Measurements from ENCODE around the gene FHDC1. TPM values are rescaled to one million over a fixed set of nuclear protein-coding genes. Genes with fewer than 3 reads are reported as not detected.

The FHDC1 gene
- total RNA-seq, 1 donor from 2014 or later = 1.5 TPM

GRCh38 chr4:152999346-153000075, 63.4 kb downstream of the FHDC1 start:
- Histone ChIP-seq H4K20me1 (ENCODE audit: insufficient read depth, low read length) (no peaks in the 10 kb centered on the region), H3K9ac (ENCODE audit: low read length) (no peak overlapping the region), H3K27me3 (ENCODE audit: insufficient read depth, low read length) (no peaks in the 10 kb centered on the region), H3K4me3 (ENCODE audit: insufficient read depth, low read depth, low read length) (no peak overlapping the region), H3K4me1 (ENCODE audit: insufficient read depth, low read length) (no peaks in the 10 kb centered on the region), H3K4me2 (ENCODE audit: low read length) (no peak overlapping the region), H2AFZ (ENCODE audit: low read depth, low read length) (no peak overlapping the region), H3K79me2 (ENCODE audit: insufficient read depth, low read length) (no peaks in the 10 kb centered on the region), H3K9me3 (ENCODE audit: insufficient read depth, low read depth, low read length) (no peaks in the 10 kb centered on the region), H3K36me3 (ENCODE audit: insufficient read depth, low read length) (no peaks in the 10 kb centered on the region), H3K27ac (ENCODE audit: low read depth, low read length) (no peak overlapping the region)
- Mint-ChIP-seq H3K4me1 (ENCODE audit: low read depth, unreplicated experiment) (peaks cover 11% of the 10 kb centered on the region), H3K27me3 (ENCODE audit: low read depth, unreplicated experiment) (peaks cover 27% of the 10 kb centered on the region), H3K27ac (ENCODE audit: unreplicated experiment) (peak overlapping the region; percentile 41), H3K9me3 (ENCODE audit: unreplicated experiment) (peaks cover 2% of the 10 kb centered on the region), H3K36me3 (ENCODE audit: low read depth, unreplicated experiment) (no peaks in the 10 kb centered on the region), H3K4me3 (ENCODE audit: unreplicated experiment) (no peak overlapping the region)
- TF ChIP-seq EZH2 (IDR thresholded peaks at IDR 0.05; ENCODE audit: insufficient read depth, low read length) = no peak
- no peak for TF ChIP-seq CTCF (IDR thresholded peaks at IDR 0.05; ENCODE audit: insufficient read depth, low read depth, low read length)
- no peak for FAIRE-seq
- DNase-seq (ENCODE audit: low read depth) = no peak

DNA sequence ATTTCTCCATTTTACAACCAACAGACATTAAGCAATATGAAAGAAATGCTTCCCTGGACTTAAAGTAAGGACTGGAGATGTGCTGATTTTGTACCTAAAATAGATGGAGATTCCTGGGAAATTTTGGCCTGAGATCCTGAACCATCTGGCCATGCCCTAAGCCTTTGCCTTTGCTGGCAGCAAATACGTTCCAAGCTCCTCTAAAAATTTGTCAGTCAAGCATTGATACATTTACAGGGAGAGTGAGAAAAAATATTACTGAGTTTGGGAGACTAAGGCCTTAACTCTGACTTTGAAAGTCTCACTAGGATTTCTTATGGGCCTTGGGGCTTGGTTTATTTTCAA, 63.9 kb downstream of the FHDC1 start:
- Mint-ChIP-seq H3K27me3 (ENCODE audit: low read depth, unreplicated experiment) (peaks cover 30% of the 10 kb centered on the region), H3K4me3 (ENCODE audit: unreplicated experiment) (no peak overlapping the region), H3K4me1 (ENCODE audit: low read depth, unreplicated experiment) (peaks cover 11% of the 10 kb centered on the region), H3K27ac (ENCODE audit: unreplicated experiment) (no peak overlapping the region), H3K36me3 (ENCODE audit: low read depth, unreplicated experiment) (no peaks in the 10 kb centered on the region), H3K9me3 (ENCODE audit: unreplicated experiment) (no peaks in the 10 kb centered on the region)
- Histone ChIP-seq H3K27ac (ENCODE audit: low read depth, low read length) (no peak overlapping the region), H3K9me3 (ENCODE audit: insufficient read depth, low read depth, low read length) (no peaks in the 10 kb centered on the region), H3K79me2 (ENCODE audit: insufficient read depth, low read length) (no peaks in the 10 kb centered on the region), H3K27me3 (ENCODE audit: insufficient read depth, low read length) (no peaks in the 10 kb centered on the region), H3K4me3 (ENCODE audit: insufficient read depth, low read depth, low read length) (no peak overlapping the region), H3K4me2 (ENCODE audit: low read length) (no peak overlapping the region), H3K36me3 (ENCODE audit: insufficient read depth, low read length) (no peaks in the 10 kb centered on the region), H3K4me1 (ENCODE audit: insufficient read depth, low read length) (no peaks in the 10 kb centered on the region), H4K20me1 (ENCODE audit: insufficient read depth, low read length) (no peaks in the 10 kb centered on the region), H2AFZ (ENCODE audit: low read depth, low read length) (no peak overlapping the region), H3K9ac (ENCODE audit: low read length) (no peak overlapping the region)
- DNase-seq (ENCODE audit: low read depth) (no peak), FAIRE-seq (no peak)
- TF ChIP-seq CTCF (IDR thresholded peaks at IDR 0.05; ENCODE audit: insufficient read depth, low read depth, low read length) = no peak
- TF ChIP-seq EZH2 (IDR thresholded peaks at IDR 0.05; ENCODE audit: insufficient read depth, low read length) = no peak

- Histone ChIP-seq H2AFZ (ENCODE audit: low read depth, low read length) (peak overlapping the region; percentile 29), H3K36me3 (ENCODE audit: insufficient read depth, low read length) (no peaks in the 10 kb centered on the region), H4K20me1 (ENCODE audit: insufficient read depth, low read length) (no peaks in the 10 kb centered on the region), H3K27ac (ENCODE audit: low read depth, low read length) (no peak overlapping the region), H3K4me3 (ENCODE audit: insufficient read depth, low read depth, low read length) (no peak overlapping the region), H3K79me2 (ENCODE audit: insufficient read depth, low read length) (no peaks in the 10 kb centered on the region), H3K4me2 (ENCODE audit: low read length) (no peak overlapping the region), H3K9me3 (ENCODE audit: insufficient read depth, low read depth, low read length) (no peaks in the 10 kb centered on the region), H3K9ac (ENCODE audit: low read length) (no peak overlapping the region), H3K27me3 (ENCODE audit: insufficient read depth, low read length) (no peaks in the 10 kb centered on the region), H3K4me1 (ENCODE audit: insufficient read depth, low read length) (no peaks in the 10 kb centered on the region)
- H3K4me3 Mint-ChIP-seq (ENCODE audit: unreplicated experiment) = no peak overlapping the region
- peak overlapping the region; percentile 47 for H3K27ac Mint-ChIP-seq (ENCODE audit: unreplicated experiment)
- H3K4me1 Mint-ChIP-seq (ENCODE audit: low read depth, unreplicated experiment) = peaks cover 5% of the 10 kb centered on the region
- no peaks in the 10 kb centered on the region for H3K9me3 Mint-ChIP-seq (ENCODE audit: unreplicated experiment)
- FAIRE-seq = no peak
- no peaks in the 10 kb centered on the region for H3K36me3 Mint-ChIP-seq (ENCODE audit: low read depth, unreplicated experiment)
- H3K27me3 Mint-ChIP-seq (ENCODE audit: low read depth, unreplicated experiment) = peaks cover 31% of the 10 kb centered on the region
- TF ChIP-seq CTCF (IDR thresholded peaks at IDR 0.05; ENCODE audit: insufficient read depth, low read depth, low read length) (no peak), EZH2 (IDR thresholded peaks at IDR 0.05; ENCODE audit: insufficient read depth, low read length) (no peak)
- DNase-seq (ENCODE audit: low read depth) = no peak
These were observed 65.5 kb downstream of the FHDC1 start for GRCh38 chr4:153001626-153002025.

All from astrocyte (in vitro differentiated cells and primary cell).